Esophagus squamous epithelium (tissue), 4 donors: Measurements from ENCODE around the gene COL15A1.

Source experiments
- CTCF ChIP-seq, 6 experiments: fragments of 450-650 bp in 4 of 6; fragments of 200-600 bp in 2 of 6; sonication (generic) in 2 of 6; IDR thresholded peaks; one replicate each; pipeline ENCODE4 v1.5.1; 2016 to 2019; ENCODE audit warnings: antibody characterized with exemption in 6 of 6, mild to moderate bottlenecking in 4 of 6, moderate library complexity in 4 of 6
- POLR2A ChIP-seq, 4 donors: fragments of 450-650 bp; IDR thresholded peaks; one replicate each; pipeline ENCODE4 v1.6.1; 2017; ENCODE audit warnings: antibody characterized with exemption in 4 of 4, mild to moderate bottlenecking in 4 of 4, moderate library complexity in 3 of 4

GRCh38 chr9:99004115-99004514 is 60.4 kb downstream of the COL15A1 start:
- TF ChIP-seq CTCF (IDR thresholded peaks at IDR 0.05) (no peak), POLR2A (IDR thresholded peaks at IDR 0.05) (no peak)
